Liver (tissue), 9 donors: ENCODE measurements around the gene GPR107. TPM values are rescaled to one million over a fixed set of nuclear protein-coding genes. Genes with fewer than 3 reads are reported as not detected.

Experiments used
- DNase-seq: peaks from one replicate; pipeline ENCODE4 v3.0.0-alpha.2; 2017; ENCODE audit warnings: low spot score
- H3K27ac ChIP-seq, 2 donors: one replicate each; pipeline ENCODE4 v1.7.0; 2013; ENCODE audit warnings: inconsistent platforms in 2 of 2, low read length in 2 of 2, control low read depth in 1 of 2, low read depth in 1 of 2, mild to moderate bottlenecking in 1 of 2
- H3K27me3 ChIP-seq, 4 donors: one replicate each; pipeline versions ENCODE4 v1.6.1 to v1.7.0; 2013; ENCODE audit warnings: low read length in 3 of 4, inconsistent platforms in 1 of 4, mild to moderate bottlenecking in 1 of 4, moderate library complexity in 1 of 4; ENCODE audit not compliant: control insufficient read depth in 4 of 4, insufficient read depth in 4 of 4
- H3K36me3 ChIP-seq, 4 donors: one replicate each; pipeline versions ENCODE4 v1.6.1 to v1.7.0; 2013; ENCODE audit warnings: low read length in 3 of 4, mild to moderate bottlenecking in 3 of 4, low read depth in 1 of 4, moderate library complexity in 1 of 4; ENCODE audit not compliant: control insufficient read depth in 4 of 4, insufficient read depth in 3 of 4
- H3K4me1 ChIP-seq, 4 donors: one replicate each; pipeline versions ENCODE4 v1.6.1 to v1.7.0; 2013; ENCODE audit warnings: low read length in 3 of 4, mild to moderate bottlenecking in 3 of 4, moderate library complexity in 1 of 4; ENCODE audit not compliant: control insufficient read depth in 4 of 4, insufficient read depth in 4 of 4
- H3K4me3 ChIP-seq, 3 donors: one replicate each; pipeline versions ENCODE4 v1.6.1 to v1.7.0; 2013; ENCODE audit warnings: low read length in 3 of 3, control low read depth in 1 of 3, low read depth in 1 of 3, mild to moderate bottlenecking in 1 of 3
- H3K9ac ChIP-seq, 2 donors: one replicate each; pipeline ENCODE4 v1.7.0; 2013; ENCODE audit warnings: low read length in 2 of 2, mild to moderate bottlenecking in 2 of 2, moderate library complexity in 2 of 2, control low read depth in 1 of 2, low read depth in 1 of 2
- H3K9me3 ChIP-seq, 4 donors: one replicate each; pipeline versions ENCODE4 v1.6.1 to v1.7.0; 2013; ENCODE audit warnings: low read length in 3 of 4; ENCODE audit not compliant: control insufficient read depth in 4 of 4
- EGR1 ChIP-seq, 2 donors: IDR thresholded peaks; 2 replicates each; pipeline ENCODE4 v1.6.1; 2016 to 2018; ENCODE audit warnings: antibody characterized with exemption in 2 of 2, low read depth in 2 of 2
- FOXA1 ChIP-seq: IDR thresholded peaks from 2 replicates; pipeline ENCODE4 v1.6.1; 2016; ENCODE audit warnings: antibody characterized with exemption
- FOXA2 ChIP-seq: IDR thresholded peaks from 2 replicates; pipeline ENCODE4 v1.6.1; 2016; ENCODE audit warnings: antibody characterized with exemption
- GABPA ChIP-seq, 2 donors: IDR thresholded peaks in 1 of 2; conservative IDR thresholded peaks in 1 of 2; 2 replicates each; pipeline ENCODE4 v1.6.1; 2016; ENCODE audit warnings: antibody characterized with exemption in 2 of 2, mild to moderate bottlenecking in 1 of 2, moderate library complexity in 1 of 2
- HNF4A ChIP-seq, 2 donors: conservative IDR thresholded peaks; 2 replicates each; pipeline ENCODE4 v1.6.1; 2016; ENCODE audit warnings: antibody characterized with exemption in 2 of 2, mild to moderate bottlenecking in 2 of 2
- JUND ChIP-seq, 2 donors: IDR thresholded peaks; 2 replicates each; pipeline ENCODE4 v1.6.1; 2016; ENCODE audit warnings: antibody characterized with exemption in 2 of 2
- MAX ChIP-seq: IDR thresholded peaks from 2 replicates; pipeline ENCODE4 v1.6.1; 2016; ENCODE audit warnings: antibody characterized with exemption
- NR2F2 ChIP-seq: IDR thresholded peaks from 2 replicates; pipeline ENCODE4 v1.6.1; 2016; ENCODE audit warnings: antibody characterized with exemption
- RAD21 ChIP-seq, 2 donors: IDR thresholded peaks; 2 replicates each; pipeline ENCODE4 v1.6.1; 2016; ENCODE audit warnings: antibody characterized with exemption in 2 of 2, mild to moderate bottlenecking in 2 of 2
- RXRA ChIP-seq, 2 donors: IDR thresholded peaks; 2 replicates each; pipeline ENCODE4 v1.6.1; 2017 to 2018; ENCODE audit warnings: antibody characterized with exemption in 2 of 2, mild to moderate bottlenecking in 1 of 2
- SP1 ChIP-seq: IDR thresholded peaks from 2 replicates; pipeline ENCODE4 v1.6.1; 2018; ENCODE audit warnings: antibody characterized with exemption, mild to moderate bottlenecking
- TAF1 ChIP-seq: conservative IDR thresholded peaks from 2 replicates; pipeline ENCODE4 v1.6.1; 2016; ENCODE audit warnings: antibody characterized with exemption, mild to moderate bottlenecking
- YY1 ChIP-seq: IDR thresholded peaks from 2 replicates; pipeline ENCODE4 v1.6.1; 2016; ENCODE audit warnings: antibody characterized with exemption, mild to moderate bottlenecking
- WGBS: extraction: QIAGEN DNeasy Blood & Tissue Kit; methylation state at CpG from one replicate; pipeline ENCODE4 v1.1.7; 2013; 5-methylcytosine and 5-hydroxymethylcytosine counted together
- polyA plus RNA-seq, 2 donors: library from polyadenylated mRNA; stranded (reverse) in 1 of 2; unstranded in 1 of 2; fragments of 200-250 nt in 1 of 2; fragments of >200 nt in 1 of 2; fragmentation: Nextera tagmentation in 1 of 2; extraction: Ambion mirVana in 1 of 2; gene quantifications; one replicate each; pipeline versions ENCODE4 v1.2.1 to v1.2.3, GENCODE V29; 2013 to 2015
- total RNA-seq, 2 donors: library from RNA; depleted of rRNA; stranded (reverse); fragments of >200 nt; gene quantifications; one replicate each; pipeline ENCODE4 v1.2.3, GENCODE V29; 2014
- TF ChIP-seq, protein P1 (sequence below): IDR thresholded peaks from 2 replicates; pipeline ENCODE4 v1.6.1; 2016; ENCODE audit warnings: antibody characterized with exemption
- TF ChIP-seq, protein P2 (sequence below): IDR thresholded peaks from 2 replicates; pipeline ENCODE4 v1.6.1; 2016; ENCODE audit warnings: antibody characterized with exemption
- TF ChIP-seq, protein P3 (sequence below): IDR thresholded peaks from 2 replicates; pipeline ENCODE4 v1.6.1; 2016; ENCODE audit warnings: antibody characterized with exemption, mild to moderate bottlenecking
- TF ChIP-seq, protein P4 (sequence below): fragments of 150-350 bp; IDR thresholded peaks from 2 replicates; pipeline ENCODE4 v1.5.1; 2017; ENCODE audit warnings: improper control_type of control experiment, low read depth, low read length; ENCODE audit not compliant: missing input control
- donor health status: healthy.
- donor health status: healthy.
- donor health status: healthy.
- donor health status: healthy.
- donor health status: healthy.

GPR107 gene
- total and polyA plus RNA-seq, 4 donors = 3.8 to 17.2 (median 11.4) TPM

DNA sequence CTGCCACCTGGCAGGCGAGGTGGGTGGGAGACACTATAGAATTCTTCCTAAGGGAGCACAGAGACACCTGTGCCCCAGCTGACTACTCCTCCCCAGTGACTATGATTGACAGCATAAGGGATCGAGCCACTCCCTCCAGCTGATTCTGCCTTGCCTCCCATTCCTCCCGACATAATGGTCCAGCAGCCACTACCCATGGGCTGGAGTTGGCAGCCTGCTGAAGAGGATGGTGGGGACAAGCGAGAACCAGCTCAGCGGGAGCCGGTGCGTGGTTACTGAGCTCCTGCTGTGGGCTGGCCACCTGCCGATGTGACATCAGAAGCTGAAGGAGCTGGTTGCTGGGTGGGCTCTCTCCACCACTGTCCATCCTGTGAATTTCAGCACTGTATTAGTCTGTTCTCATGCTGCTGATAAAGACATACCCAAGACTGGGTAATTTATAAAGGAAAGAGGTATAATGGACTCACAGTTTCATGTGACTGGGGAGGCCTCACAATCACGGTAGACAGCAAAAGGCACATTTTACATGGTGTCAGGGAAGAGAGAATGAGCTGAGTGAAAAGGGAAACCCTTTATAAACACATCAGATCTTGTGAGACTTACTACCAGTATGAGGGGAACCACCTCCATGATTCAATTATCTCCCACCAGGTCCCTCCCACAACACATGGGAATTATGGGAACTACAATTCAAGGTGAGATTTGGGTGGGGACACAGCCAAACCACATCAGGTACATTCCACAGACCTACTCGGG, 106.4 kb downstream of the GPR107 start:
- 95% methylated on average over 10 of the region's 10 CpGs for WGBS
- H3K36me3 ChIP-seq = no peaks in the 10 kb centered on the region
- no peak overlapping the region for H3K9ac ChIP-seq
- H3K4me3 ChIP-seq = no peak overlapping the region
- peaks cover 1 to 7% (median 4%) of the 10 kb centered on the region in 4 donors for H3K4me1 ChIP-seq
- H3K9me3 ChIP-seq = no peaks in the 10 kb centered on the region
- TF ChIP-seq HNF4A (conservative IDR thresholded peaks at IDR 0.05) (no peak), GABPA (IDR thresholded peaks at IDR 0.05 in 1 of 2, conservative IDR thresholded peaks at IDR 0.05 in 1 of 2) (no peak), SP1 (no peak), FOXA2 (no peak), FOXA1 (no peak), JUND (IDR thresholded peaks at IDR 0.05) (no peak), MAX (no peak), RXRA (IDR thresholded peaks at IDR 0.05) (no peak)
- TF ChIP-seq, protein P1, sequence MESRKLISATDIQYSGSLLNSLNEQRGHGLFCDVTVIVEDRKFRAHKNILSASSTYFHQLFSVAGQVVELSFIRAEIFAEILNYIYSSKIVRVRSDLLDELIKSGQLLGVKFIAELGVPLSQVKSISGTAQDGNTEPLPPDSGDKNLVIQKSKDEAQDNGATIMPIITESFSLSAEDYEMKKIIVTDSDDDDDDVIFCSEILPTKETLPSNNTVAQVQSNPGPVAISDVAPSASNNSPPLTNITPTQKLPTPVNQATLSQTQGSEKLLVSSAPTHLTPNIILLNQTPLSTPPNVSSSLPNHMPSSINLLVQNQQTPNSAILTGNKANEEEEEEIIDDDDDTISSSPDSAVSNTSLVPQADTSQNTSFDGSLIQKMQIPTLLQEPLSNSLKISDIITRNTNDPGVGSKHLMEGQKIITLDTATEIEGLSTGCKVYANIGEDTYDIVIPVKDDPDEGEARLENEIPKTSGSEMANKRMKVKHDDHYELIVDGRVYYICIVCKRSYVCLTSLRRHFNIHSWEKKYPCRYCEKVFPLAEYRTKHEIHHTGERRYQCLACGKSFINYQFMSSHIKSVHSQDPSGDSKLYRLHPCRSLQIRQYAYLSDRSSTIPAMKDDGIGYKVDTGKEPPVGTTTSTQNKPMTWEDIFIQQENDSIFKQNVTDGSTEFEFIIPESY = no peak
- TF ChIP-seq, protein P2, sequence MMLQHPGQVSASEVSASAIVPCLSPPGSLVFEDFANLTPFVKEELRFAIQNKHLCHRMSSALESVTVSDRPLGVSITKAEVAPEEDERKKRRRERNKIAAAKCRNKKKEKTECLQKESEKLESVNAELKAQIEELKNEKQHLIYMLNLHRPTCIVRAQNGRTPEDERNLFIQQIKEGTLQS = no peak
- TF ChIP-seq, protein P3, sequence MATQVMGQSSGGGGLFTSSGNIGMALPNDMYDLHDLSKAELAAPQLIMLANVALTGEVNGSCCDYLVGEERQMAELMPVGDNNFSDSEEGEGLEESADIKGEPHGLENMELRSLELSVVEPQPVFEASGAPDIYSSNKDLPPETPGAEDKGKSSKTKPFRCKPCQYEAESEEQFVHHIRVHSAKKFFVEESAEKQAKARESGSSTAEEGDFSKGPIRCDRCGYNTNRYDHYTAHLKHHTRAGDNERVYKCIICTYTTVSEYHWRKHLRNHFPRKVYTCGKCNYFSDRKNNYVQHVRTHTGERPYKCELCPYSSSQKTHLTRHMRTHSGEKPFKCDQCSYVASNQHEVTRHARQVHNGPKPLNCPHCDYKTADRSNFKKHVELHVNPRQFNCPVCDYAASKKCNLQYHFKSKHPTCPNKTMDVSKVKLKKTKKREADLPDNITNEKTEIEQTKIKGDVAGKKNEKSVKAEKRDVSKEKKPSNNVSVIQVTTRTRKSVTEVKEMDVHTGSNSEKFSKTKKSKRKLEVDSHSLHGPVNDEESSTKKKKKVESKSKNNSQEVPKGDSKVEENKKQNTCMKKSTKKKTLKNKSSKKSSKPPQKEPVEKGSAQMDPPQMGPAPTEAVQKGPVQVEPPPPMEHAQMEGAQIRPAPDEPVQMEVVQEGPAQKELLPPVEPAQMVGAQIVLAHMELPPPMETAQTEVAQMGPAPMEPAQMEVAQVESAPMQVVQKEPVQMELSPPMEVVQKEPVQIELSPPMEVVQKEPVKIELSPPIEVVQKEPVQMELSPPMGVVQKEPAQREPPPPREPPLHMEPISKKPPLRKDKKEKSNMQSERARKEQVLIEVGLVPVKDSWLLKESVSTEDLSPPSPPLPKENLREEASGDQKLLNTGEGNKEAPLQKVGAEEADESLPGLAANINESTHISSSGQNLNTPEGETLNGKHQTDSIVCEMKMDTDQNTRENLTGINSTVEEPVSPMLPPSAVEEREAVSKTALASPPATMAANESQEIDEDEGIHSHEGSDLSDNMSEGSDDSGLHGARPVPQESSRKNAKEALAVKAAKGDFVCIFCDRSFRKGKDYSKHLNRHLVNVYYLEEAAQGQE = no peak
- TF ChIP-seq, protein P4, sequence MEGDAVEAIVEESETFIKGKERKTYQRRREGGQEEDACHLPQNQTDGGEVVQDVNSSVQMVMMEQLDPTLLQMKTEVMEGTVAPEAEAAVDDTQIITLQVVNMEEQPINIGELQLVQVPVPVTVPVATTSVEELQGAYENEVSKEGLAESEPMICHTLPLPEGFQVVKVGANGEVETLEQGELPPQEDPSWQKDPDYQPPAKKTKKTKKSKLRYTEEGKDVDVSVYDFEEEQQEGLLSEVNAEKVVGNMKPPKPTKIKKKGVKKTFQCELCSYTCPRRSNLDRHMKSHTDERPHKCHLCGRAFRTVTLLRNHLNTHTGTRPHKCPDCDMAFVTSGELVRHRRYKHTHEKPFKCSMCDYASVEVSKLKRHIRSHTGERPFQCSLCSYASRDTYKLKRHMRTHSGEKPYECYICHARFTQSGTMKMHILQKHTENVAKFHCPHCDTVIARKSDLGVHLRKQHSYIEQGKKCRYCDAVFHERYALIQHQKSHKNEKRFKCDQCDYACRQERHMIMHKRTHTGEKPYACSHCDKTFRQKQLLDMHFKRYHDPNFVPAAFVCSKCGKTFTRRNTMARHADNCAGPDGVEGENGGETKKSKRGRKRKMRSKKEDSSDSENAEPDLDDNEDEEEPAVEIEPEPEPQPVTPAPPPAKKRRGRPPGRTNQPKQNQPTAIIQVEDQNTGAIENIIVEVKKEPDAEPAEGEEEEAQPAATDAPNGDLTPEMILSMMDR = no peak
- DNase-seq = no peak
- H3K27me3 ChIP-seq = no peaks in the 10 kb centered on the region
- H3K27ac ChIP-seq = no peak overlapping the region

GRCh38 chr9:130160862-130161470, 107.3 kb downstream of the GPR107 start:
- Histone ChIP-seq H3K9me3 (no peaks in the 10 kb centered on the region), H3K36me3 (no peaks in the 10 kb centered on the region), H3K27me3 (no peaks in the 10 kb centered on the region), H3K4me1 (peaks cover 1 to 7% (median 4%) of the 10 kb centered on the region in 4 donors), H3K27ac (no peak overlapping the region), H3K4me3 (no peak overlapping the region), H3K9ac (no peak overlapping the region)
- DNase-seq = no peak
- 94% methylated on average over 3 of the region's 3 CpGs for WGBS
- TF ChIP-seq, protein P4 = no peak
- no peak for TF ChIP-seq NR2F2
- TF ChIP-seq TAF1 = no peak
- no peak for TF ChIP-seq EGR1 (IDR thresholded peaks at IDR 0.05; ENCODE audit: low read depth in 2 of 2)
- TF ChIP-seq, protein P3 = no peak
- TF ChIP-seq RAD21 (IDR thresholded peaks at IDR 0.05) = no peak
- TF ChIP-seq YY1 = no peak
